ENCODE data around the gene SUN5.
"Not testable (repeated sequence)": the region's sequence is repeated elsewhere in the genome, so short reads cannot be mapped to it uniquely, and the experiment has no call there.

Gene SUN5

GRCh38 chr20:33004141-33004751 lies at the start of gene SUN5:
SUN5 (minus strand) TSS chr20:33004433; CDS start chr20:33004340, 93 bp downstream.
- no peak for DNase-seq

GRCh38 chr20:33053291-33054106 lies 49.3 kb upstream of the SUN5 start, which contains the start of gene BPIFB3:
BPIFB3 (plus strand) TSS chr20:33053903; CDS start chr20:33055436, 1,533 bp downstream.
- DNase-seq = no peak

GRCh38 chr20:33051333-33051732 lies 47.1 kb upstream of the SUN5 start:
- no peak for DNase-seq

- no peak for DNase-seq
Observed at GRCh38 chr20:33046412-33046811, 42.2 kb upstream of the SUN5 start.

- DNase-seq = not testable (repeated sequence)
Observed at GRCh38 chr20:33045129-33045721, 41.0 kb upstream of the SUN5 start.

GRCh38 chr20:33043731-33044181 lies 39.5 kb upstream of the SUN5 start:
- no peak for DNase-seq

- DNase-seq = no peak
Observed at GRCh38 chr20:33042983-33043730, 38.9 kb upstream of the SUN5 start.

- no peak for DNase-seq
Observed at GRCh38 chr20:33042430-33042829, 38.2 kb upstream of the SUN5 start.

- DNase-seq = no peak
Observed at GRCh38 chr20:33038243-33038642, 34.0 kb upstream of the SUN5 start.

- DNase-seq = no peak
Observed at GRCh38 chr20:33037456-33037855, 33.2 kb upstream of the SUN5 start.

- DNase-seq = no peak
Observed at GRCh38 chr20:33034901-33035492, 30.8 kb upstream of the SUN5 start.

- no peak for DNase-seq
Observed at GRCh38 chr20:33034115-33034514, 29.9 kb upstream of the SUN5 start.

GRCh38 chr20:33033381-33033780 lies 29.1 kb upstream of the SUN5 start:
- DNase-seq = no peak

- no peak for DNase-seq
Observed at GRCh38 chr20:33032555-33032954, 28.3 kb upstream of the SUN5 start.

GRCh38 chr20:33031531-33031930 lies 27.3 kb upstream of the SUN5 start, which contains the start of gene BPIFB6:
BPIFB6 (plus strand) TSS chr20:33031648; CDS start chr20:33031648, 0 bp downstream.
- DNase-seq = no peak

- no peak for DNase-seq
Observed at GRCh38 chr20:33030569-33030968, 26.3 kb upstream of the SUN5 start.

GRCh38 chr20:33030076-33030475 lies 25.8 kb upstream of the SUN5 start:
- no peak for DNase-seq

GRCh38 chr20:33028875-33029274 lies 24.6 kb upstream of the SUN5 start:
- DNase-seq = no peak

- no peak for DNase-seq
Observed at GRCh38 chr20:33027769-33028751, 23.8 kb upstream of the SUN5 start.

- no peak for DNase-seq
Observed at GRCh38 chr20:33026779-33027759, 22.8 kb upstream of the SUN5 start.

Data from midbrain (tissue), 1 donor.